Right lobe of liver (tissue), 6 donors: ENCODE data around the gene GJC1. TPM values are rescaled to one million over a fixed set of nuclear protein-coding genes. Genes with fewer than 3 reads are reported as not detected.

ENCODE experiments used
- ATAC-seq, 4 donors: fragments of 200-7000 bp; cut with Tn5 transposase; one replicate each; pipeline ENCODE4 v1.9.1; 2020; ENCODE audit warnings: mild to moderate bottlenecking in 4 of 4, moderate library complexity in 4 of 4
- DNase-seq, 3 donors: peaks; one replicate each; pipeline ENCODE4 v3.0.0-alpha.2; 2020
- H3K27ac ChIP-seq, 3 donors: fragments of 200-600 bp; one replicate each; pipeline ENCODE4 v1.8.0; 2022
- H3K27me3 ChIP-seq, 2 donors: fragments of 200-600 bp; one replicate each; pipeline ENCODE4 v1.8.0; 2022
- H3K36me3 ChIP-seq, 4 donors: fragments of 200-600 bp; sonication (generic) in 1 of 4; one replicate each; pipeline versions ENCODE4 v1.5.1 to v1.8.0; 2017 to 2022; ENCODE audit warnings: control low read depth in 1 of 4
- H3K4me1 ChIP-seq, 4 donors: fragments of 200-600 bp; sonication (generic) in 1 of 4; one replicate each; pipeline versions ENCODE4 v1.5.1 to v1.8.0; 2017 to 2022; ENCODE audit warnings: control low read depth in 1 of 4
- H3K4me3 ChIP-seq, 3 donors: fragments of 200-600 bp; one replicate each; pipeline ENCODE4 v1.8.0; 2022
- H3K9me3 ChIP-seq, 4 donors: fragments of 200-600 bp; sonication (generic) in 1 of 4; one replicate each; pipeline versions ENCODE4 v1.5.1 to v1.8.0; 2017 to 2022; ENCODE audit warnings: control low read depth in 1 of 4
- CTCF ChIP-seq, 4 donors: fragments of 200-600 bp in 3 of 4; fragments of 450-650 bp in 1 of 4; IDR thresholded peaks; one replicate each; pipeline versions ENCODE4 v1.5.1 to v1.8.0; 2016 to 2022; ENCODE audit warnings: antibody characterized with exemption in 4 of 4, mild to moderate bottlenecking in 2 of 4
- POLR2A ChIP-seq: fragments of 450-650 bp; IDR thresholded peaks from one replicate; pipeline ENCODE4 v1.6.1; 2017; ENCODE audit warnings: antibody characterized with exemption, mild to moderate bottlenecking
- WGBS: methylation state at CpG from one replicate; pipeline ENCODE4 v1.1.6; 2018; ENCODE audit warnings: low coverage, low lambda C conversion rate; ENCODE audit not compliant: insufficient coverage; ENCODE audit errors: missing lambda C conversion rate; 5-methylcytosine and 5-hydroxymethylcytosine counted together
- intact Hi-C, 2 donors: fragments of 100-400 bp; cut with DNase I; formaldehyde crosslinking; loops; one replicate each; pipeline versions ENCODE4 v1.11.2 to v1.14.1; 2022
- total RNA-seq, 6 experiments: library from RNA; depleted of rRNA in 2 of 6; stranded (reverse); fragments of >200 nt in 2 of 6; fragmentation: NEBNext Ultra II Directional in 3 of 6; extraction: Animal tissue kit (Norgen Biotek cat#: 25700) in 3 of 6; gene quantifications; one replicate each; pipeline versions ENCODE4 v1.1.0 to v1.2.4, GENCODE V29; 2016 to 2023
- donor health status: DM: no; HTN: yes; CAD: no.
- donor health status: DM: no; HTN: no; CAD: no.
- donor health status: DM: no; HTN: no; CAD: no.
- donor health status: DM: no; HTN: yes; CAD: no.
- donor health status: DM: no; HTN: yes; CAD: no.

GJC1 gene
- total RNA-seq, 6 experiments from 2014 or later, result 0.18 to 0.84 (median 0.33) TPM

GRCh38 chr17:44846206-44846605 is 16.1 kb upstream of the GJC1 start:
- H3K27ac ChIP-seq, result no peak overlapping the region
- no peak for DNase-seq
- intact Hi-C loops, result no loop called here
- H3K4me3 ChIP-seq, result no peak overlapping the region
- no peaks in the 10 kb centered on the region for H3K27me3 ChIP-seq
- H3K4me1 ChIP-seq, result no peaks in the 10 kb centered on the region
- 78% methylated on average over 7 of the region's 8 CpGs for WGBS
- peaks cover 0 to 6% (median 0%) of the 10 kb centered on the region in 4 donors for H3K36me3 ChIP-seq
- no peak for ATAC-seq
- H3K9me3 ChIP-seq, result no peaks in the 10 kb centered on the region
- TF ChIP-seq POLR2A (no peak), CTCF (IDR thresholded peaks at IDR 0.05) (no peak)

GRCh38 chr17:44844390-44844830 is 14.3 kb upstream of the GJC1 start:
- DNase-seq (no peak), ATAC-seq (no peak)
- Histone ChIP-seq H3K4me1 (no peaks in the 10 kb centered on the region), H3K27me3 (no peaks in the 10 kb centered on the region), H3K27ac (no peak overlapping the region), H3K36me3 (no peaks in the 10 kb centered on the region), H3K9me3 (no peaks in the 10 kb centered on the region), H3K4me3 (no peak overlapping the region)
- intact Hi-C loops, result no loop called here
- TF ChIP-seq CTCF (IDR thresholded peaks at IDR 0.05) (no peak), POLR2A (no peak)
- WGBS, result 89% methylated on average over 1 of the region's 1 CpG

GRCh38 chr17:44842748-44843147 is 12.7 kb upstream of the GJC1 start:
- WGBS, result 57% methylated on average over 4 of the region's 5 CpGs
- H3K27ac ChIP-seq, result no peak overlapping the region
- no peak for ATAC-seq

GRCh38 chr17:44840936-44841335 is 10.8 kb upstream of the GJC1 start:
- TF ChIP-seq CTCF (IDR thresholded peaks at IDR 0.05) (no peak), POLR2A (no peak)
- 70% methylated on average over 2 of the region's 3 CpGs for WGBS
- intact Hi-C loops, result no loop called here
- H3K27ac ChIP-seq, result no peak overlapping the region
- ATAC-seq, result no peak
- no peaks in the 10 kb centered on the region for H3K9me3 ChIP-seq
- H3K4me3 ChIP-seq, result no peak overlapping the region
- no peaks in the 10 kb centered on the region for H3K27me3 ChIP-seq
- H3K36me3 ChIP-seq, result no peaks in the 10 kb centered on the region
- DNase-seq, result no peak
- no peaks in the 10 kb centered on the region for H3K4me1 ChIP-seq

More at GRCh38 chr17:44842748-44843147, 12.7 kb upstream of the GJC1 start:
- Histone ChIP-seq H3K4me1 (no peaks in the 10 kb centered on the region), H3K27me3 (no peaks in the 10 kb centered on the region), H3K9me3 (no peaks in the 10 kb centered on the region), H3K4me3 (no peak overlapping the region), H3K36me3 (no peaks in the 10 kb centered on the region)
- intact Hi-C loops, result no loop called here
- DNase-seq, result no peak
- TF ChIP-seq POLR2A, result no peak
- TF ChIP-seq CTCF (IDR thresholded peaks at IDR 0.05), result no peak

GRCh38 chr17:44840274-44840673 is 10.2 kb upstream of the GJC1 start:
- no peak for ATAC-seq
- Histone ChIP-seq H3K4me1 (no peaks in the 10 kb centered on the region), H3K27me3 (no peaks in the 10 kb centered on the region), H3K27ac (no peak overlapping the region), H3K9me3 (no peaks in the 10 kb centered on the region), H3K4me3 (no peak overlapping the region), H3K36me3 (no peaks in the 10 kb centered on the region)
- no peak for DNase-seq
- intact Hi-C loops, result no loop called here
- TF ChIP-seq POLR2A (no peak), CTCF (IDR thresholded peaks at IDR 0.05) (no peak)
- WGBS, result 73% methylated on average over 4 of the region's 4 CpGs
